Testis (tissue), 2 donors: ENCODE measurements around the gene SDK2.

ENCODE experiments used
- POLR2A ChIP-seq: fragments of 450-650 bp; IDR thresholded peaks from one replicate; pipeline ENCODE4 v1.6.1; 2017; ENCODE audit warnings: antibody characterized with exemption, mild to moderate bottlenecking, moderate library complexity
- TF ChIP-seq, protein P1 (sequence below), 3 experiments: fragments of 450-650 bp in 2 of 3; fragments of 200-600 bp in 1 of 3; sonication (generic) in 1 of 3; IDR thresholded peaks; one replicate each; pipeline ENCODE4 v1.5.1; 2016 to 2019; ENCODE audit warnings: antibody characterized with exemption in 3 of 3, mild to moderate bottlenecking in 2 of 3, moderate library complexity in 1 of 3

DNA sequence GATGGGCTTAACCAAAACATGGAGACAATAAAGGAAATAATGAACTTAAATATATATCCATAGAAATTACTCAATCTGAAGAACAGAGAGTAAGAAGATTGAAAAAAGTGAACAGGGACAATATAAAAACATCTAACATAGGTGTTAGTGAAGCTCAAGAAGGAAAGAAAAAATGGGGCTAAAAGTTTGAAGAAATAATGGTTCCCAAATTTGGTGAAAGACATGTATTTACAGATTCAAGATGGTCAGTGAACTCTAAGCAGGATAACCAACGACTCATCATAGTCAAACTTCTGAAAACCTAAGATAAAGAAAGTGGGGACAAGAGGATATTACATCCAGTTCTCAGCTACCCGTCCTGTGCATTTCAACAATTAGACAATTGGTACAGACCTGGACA lies 22.6 kb downstream of the SDK2 start:
- TF ChIP-seq, protein P1, sequence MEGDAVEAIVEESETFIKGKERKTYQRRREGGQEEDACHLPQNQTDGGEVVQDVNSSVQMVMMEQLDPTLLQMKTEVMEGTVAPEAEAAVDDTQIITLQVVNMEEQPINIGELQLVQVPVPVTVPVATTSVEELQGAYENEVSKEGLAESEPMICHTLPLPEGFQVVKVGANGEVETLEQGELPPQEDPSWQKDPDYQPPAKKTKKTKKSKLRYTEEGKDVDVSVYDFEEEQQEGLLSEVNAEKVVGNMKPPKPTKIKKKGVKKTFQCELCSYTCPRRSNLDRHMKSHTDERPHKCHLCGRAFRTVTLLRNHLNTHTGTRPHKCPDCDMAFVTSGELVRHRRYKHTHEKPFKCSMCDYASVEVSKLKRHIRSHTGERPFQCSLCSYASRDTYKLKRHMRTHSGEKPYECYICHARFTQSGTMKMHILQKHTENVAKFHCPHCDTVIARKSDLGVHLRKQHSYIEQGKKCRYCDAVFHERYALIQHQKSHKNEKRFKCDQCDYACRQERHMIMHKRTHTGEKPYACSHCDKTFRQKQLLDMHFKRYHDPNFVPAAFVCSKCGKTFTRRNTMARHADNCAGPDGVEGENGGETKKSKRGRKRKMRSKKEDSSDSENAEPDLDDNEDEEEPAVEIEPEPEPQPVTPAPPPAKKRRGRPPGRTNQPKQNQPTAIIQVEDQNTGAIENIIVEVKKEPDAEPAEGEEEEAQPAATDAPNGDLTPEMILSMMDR (IDR thresholded peaks at IDR 0.05), result no peak
- TF ChIP-seq POLR2A, result no peak
